HG03457 (cell line): Measurements from ENCODE around the gene FAM149A.

Experiments
- ATAC-seq: cut with Tn5 transposase; IDR thresholded peaks from one replicate; pipeline ENCODE4 v1.9.1; 2021; ENCODE audit warnings: moderate number of reproducible peaks; ENCODE audit not compliant: unreplicated experiment

The FAM149A gene

DNA sequence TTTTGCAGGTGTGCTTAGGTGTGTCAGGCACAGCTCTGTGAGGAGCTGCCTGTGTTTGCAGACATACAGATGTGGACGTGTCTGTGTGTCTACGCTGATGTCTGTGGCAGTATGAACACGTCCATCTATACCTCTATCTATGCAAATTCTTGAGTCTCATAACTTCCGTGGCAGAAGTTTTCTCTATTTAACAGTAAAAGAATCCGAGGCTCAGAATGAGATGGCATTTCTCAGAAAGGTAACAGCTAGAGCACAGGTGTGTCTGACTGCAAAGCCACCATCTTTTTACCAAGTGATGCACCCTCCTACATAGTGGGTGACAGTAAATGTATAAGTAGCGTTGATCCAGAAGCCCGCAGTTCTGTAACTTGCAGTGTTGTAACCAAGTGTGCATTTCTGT, 47.0 kb downstream of the FAM149A start:
- ATAC-seq, result no peak

DNA sequence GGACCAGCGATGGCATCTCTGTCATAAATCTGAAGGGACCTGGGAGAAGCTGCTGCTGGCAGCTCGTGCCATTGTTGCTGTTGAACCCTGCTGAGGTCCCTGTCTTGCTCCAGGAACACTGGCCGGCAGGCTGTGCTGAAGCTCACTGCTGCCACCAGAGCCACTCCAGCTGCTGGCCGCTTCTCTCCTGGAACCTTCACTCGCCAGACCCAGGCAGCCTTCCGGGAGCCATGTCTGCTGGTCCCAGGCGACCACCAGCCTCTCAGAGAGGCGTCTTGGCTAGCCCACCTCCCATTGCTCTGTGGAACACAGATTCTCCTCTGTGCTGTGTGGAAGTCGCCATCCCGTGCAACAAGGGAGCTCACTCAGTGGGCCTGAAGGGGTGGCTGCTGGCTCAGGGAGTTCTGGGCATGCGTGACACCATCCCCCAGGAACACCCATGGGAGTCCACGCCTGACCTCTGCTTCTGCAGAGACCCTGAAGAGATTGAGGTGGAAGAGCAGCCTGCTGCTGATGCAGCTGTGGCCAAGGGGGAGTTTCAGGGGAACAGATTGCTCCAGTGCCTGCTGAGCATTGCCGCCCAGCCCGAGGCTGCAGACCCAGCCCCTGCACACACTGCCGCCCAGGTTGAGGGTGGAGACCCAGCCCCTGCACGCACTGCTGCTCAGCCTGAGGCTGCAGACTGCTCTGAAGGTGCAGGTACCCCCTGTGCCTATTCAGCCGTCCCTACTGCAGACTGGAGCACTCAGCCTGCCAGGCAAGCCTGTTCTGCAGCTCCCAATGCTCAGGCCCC, 53.7 kb downstream of the FAM149A start:
- ATAC-seq, result no peak

GRCh38 chr4:186158966-186159365, 54.5 kb downstream of the FAM149A start:
- ATAC-seq, result no peak

GRCh38 chr4:186159613-186160012, 55.1 kb downstream of the FAM149A start:
- ATAC-seq, result no peak

- ATAC-seq, result peak; percentile 72
These were observed 56.6 kb downstream of the FAM149A start for GRCh38 chr4:186161138-186161537.

- ATAC-seq, result no peak
These were observed 62.5 kb downstream of the FAM149A start for GRCh38 chr4:186166852-186167512.

- no peak for ATAC-seq
These were observed 63.1 kb downstream of the FAM149A start for GRCh38 chr4:186167605-186168004.

DNA sequence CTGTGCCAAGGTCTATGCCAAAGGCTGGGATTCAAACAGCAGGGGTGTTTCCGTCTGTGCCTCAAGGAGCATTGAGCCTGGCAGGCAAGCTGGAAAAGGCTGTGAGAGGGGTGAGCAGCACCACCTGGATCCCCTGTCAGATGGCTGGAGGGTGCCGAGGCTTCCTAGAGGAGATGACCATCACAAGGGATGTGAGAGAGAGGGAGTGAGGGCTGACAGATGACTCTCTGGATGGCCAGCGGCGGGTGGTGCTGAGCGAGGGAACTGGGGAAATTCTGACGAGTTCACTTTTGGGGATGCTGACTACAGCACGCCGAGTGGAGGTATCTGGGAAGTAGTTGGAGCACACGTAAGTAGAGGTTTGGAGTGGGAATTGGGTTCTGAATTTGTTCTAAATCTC, 64.2 kb downstream of the FAM149A start:
- no peak for ATAC-seq

DNA sequence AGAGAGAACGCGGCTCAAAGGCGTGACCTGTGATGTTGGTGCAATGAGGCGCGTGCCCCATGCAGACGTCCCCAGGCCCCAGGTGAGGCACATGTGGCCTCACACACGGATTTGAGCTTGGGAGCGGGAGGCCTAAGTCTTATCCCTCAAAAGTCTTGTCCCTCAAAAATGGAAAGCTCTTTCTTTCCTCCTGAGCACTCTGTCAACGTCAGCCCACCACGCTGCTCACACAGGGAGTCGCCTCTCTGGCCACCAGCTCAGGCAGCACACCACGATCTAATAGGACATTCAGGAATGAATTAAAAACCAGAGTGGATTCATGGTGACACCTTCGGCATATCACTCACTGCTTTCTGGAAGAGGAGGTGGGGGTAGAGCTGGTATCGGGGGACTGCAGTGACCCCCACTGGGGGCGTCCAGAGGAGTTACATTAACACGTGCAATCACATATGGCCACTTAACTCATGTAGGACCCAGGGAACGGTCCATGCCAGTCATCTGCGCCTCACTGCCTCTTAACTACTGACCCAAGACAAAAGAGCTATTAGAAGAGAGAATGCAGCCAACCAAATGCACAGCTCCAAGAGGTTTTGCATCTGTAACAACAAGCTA, 64.9 kb downstream of the FAM149A start:
- no peak for ATAC-seq

GRCh38 chr4:186169945-186170802, 65.7 kb downstream of the FAM149A start:
- no peak for ATAC-seq

GRCh38 chr4:186170966-186171365, 66.5 kb downstream of the FAM149A start:
- no peak for ATAC-seq

- no peak for ATAC-seq
These were observed 68.0 kb downstream of the FAM149A start for GRCh38 chr4:186172546-186172945.

- ATAC-seq, result no peak
These were observed 83.6 kb downstream of the FAM149A start for GRCh38 chr4:186188107-186188506.

GRCh38 chr4:186189656-186190055, 85.2 kb downstream of the FAM149A start:
- no peak for ATAC-seq

DNA sequence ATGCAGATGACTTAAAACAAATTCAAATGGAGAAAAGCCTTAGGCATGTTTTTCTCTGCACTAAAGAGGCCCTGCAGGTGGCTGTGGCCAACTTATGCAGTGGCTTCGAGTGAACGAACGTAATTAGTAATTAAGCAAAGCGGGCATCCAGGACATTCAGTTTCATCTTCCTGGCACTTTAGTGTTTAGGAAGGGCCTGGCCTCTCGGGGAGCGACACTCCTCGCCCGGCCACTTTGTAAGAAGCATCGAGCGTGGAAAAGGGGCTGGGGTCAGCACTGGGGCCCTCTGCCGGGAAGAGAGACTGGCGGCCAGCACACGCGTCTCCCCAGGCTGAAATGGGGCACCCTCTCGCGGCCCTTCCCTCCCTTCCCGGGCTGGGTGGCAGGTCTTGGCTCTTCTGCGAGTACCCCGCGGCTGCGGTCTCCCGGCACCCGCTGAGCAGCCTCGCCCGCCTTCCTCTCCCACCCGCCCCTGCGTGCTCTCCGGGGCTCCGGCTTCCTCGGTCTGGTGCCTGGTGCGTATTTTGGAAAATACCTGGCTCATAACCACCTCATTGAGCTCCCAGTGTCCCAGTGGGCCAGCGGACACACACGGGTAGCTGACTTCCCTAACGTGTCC, 86.2 kb downstream of the FAM149A start:
- peak; percentile 27 for ATAC-seq

- peak; percentile 87 for ATAC-seq
These were observed 86.9 kb downstream of the FAM149A start, which contains the start of gene CYP4V2 for GRCh38 chr4:186191200-186192065. Gene CYP4V2 (plus strand): TSS chr4:186191567. CDS start chr4:186191824, 257 bp downstream.

- peak; percentile 11 for ATAC-seq
These were observed 87.6 kb downstream of the FAM149A start for GRCh38 chr4:186192066-186192612.

GRCh38 chr4:186193851-186194250, 89.3 kb downstream of the FAM149A start:
- no peak for ATAC-seq

GRCh38 chr4:186196063-186196462, 91.6 kb downstream of the FAM149A start:
- no peak for ATAC-seq
